Brain microvascular endothelial cell (primary cell): ENCODE data around the gene UTS2.

Experiments
- DNase-seq: peaks from one replicate; pipeline ENCODE4 v3.0.0-alpha.2; 2020
- H3K27ac ChIP-seq: fragments of 250-450 bp; sonication (Bioruptor Pico); 2 replicates; pipeline ENCODE4 v1.5.1; 2020; ENCODE audit warnings: mild to moderate bottlenecking, moderate library complexity
- H3K27me3 ChIP-seq: fragments of 250-450 bp; sonication (Bioruptor Pico); replicated peaks from 2 replicates; pipeline ENCODE4 v1.5.1; 2020; ENCODE audit warnings: mild to moderate bottlenecking
- H3K36me3 ChIP-seq: fragments of 250-450 bp; sonication (Bioruptor Pico); replicated peaks from 2 replicates; pipeline ENCODE4 v1.5.1; 2020; ENCODE audit warnings: mild to moderate bottlenecking
- H3K4me3 ChIP-seq: 2 replicates; pipeline ENCODE4 v1.5.1; 2011; ENCODE audit warnings: low read depth, mild to moderate bottlenecking, control low read depth, low read length, moderate library complexity
- in situ Hi-C: cut with HindIII; loops from 2 replicates; pipeline ENCODE4 v1.10.0; 2017; ENCODE audit warnings: low sequenced_read_pairs, low pct_ligation_motif_present
- TF ChIP-seq, protein P1 (sequence below): IDR thresholded peaks from 2 replicates; pipeline ENCODE4 v1.5.1; 2011; ENCODE audit warnings: low read depth, mild to moderate bottlenecking, moderate library complexity, low read length, control low read depth, inconsistent platforms; ENCODE audit errors: missing control alignments

UTS2 gene

GRCh38 chr1:7826363-7826762 is 26.5 kb downstream of the UTS2 start:
- Histone ChIP-seq H3K4me3 (no peak overlapping the region), H3K27me3 (no peaks in the 10 kb centered on the region), H3K36me3 (no peaks in the 10 kb centered on the region), H3K27ac (no peak overlapping the region)
- no peak for DNase-seq
- TF ChIP-seq, protein P1, sequence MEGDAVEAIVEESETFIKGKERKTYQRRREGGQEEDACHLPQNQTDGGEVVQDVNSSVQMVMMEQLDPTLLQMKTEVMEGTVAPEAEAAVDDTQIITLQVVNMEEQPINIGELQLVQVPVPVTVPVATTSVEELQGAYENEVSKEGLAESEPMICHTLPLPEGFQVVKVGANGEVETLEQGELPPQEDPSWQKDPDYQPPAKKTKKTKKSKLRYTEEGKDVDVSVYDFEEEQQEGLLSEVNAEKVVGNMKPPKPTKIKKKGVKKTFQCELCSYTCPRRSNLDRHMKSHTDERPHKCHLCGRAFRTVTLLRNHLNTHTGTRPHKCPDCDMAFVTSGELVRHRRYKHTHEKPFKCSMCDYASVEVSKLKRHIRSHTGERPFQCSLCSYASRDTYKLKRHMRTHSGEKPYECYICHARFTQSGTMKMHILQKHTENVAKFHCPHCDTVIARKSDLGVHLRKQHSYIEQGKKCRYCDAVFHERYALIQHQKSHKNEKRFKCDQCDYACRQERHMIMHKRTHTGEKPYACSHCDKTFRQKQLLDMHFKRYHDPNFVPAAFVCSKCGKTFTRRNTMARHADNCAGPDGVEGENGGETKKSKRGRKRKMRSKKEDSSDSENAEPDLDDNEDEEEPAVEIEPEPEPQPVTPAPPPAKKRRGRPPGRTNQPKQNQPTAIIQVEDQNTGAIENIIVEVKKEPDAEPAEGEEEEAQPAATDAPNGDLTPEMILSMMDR, result no peak
- in situ Hi-C loops, result no loop called here

DNA sequence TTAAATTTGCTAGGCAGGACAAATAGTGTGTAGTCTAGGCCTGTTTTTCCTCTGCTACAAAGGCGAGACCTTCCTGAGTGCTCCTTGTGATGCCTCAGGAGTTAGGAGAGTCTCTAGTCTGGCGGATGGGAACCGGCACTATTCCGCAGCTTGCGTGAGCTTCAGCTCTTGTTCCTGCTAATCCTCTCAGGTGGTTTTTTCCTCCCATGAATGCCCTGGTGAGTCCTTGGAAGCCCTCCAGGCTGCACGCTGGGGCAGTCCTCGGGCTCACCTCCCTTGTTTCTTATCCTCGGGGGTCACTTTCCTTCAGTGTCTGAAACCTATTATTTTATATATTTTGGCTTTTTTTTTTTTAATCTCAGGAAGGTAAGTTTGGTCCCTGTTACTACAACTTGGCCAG is 28.2 kb downstream of the UTS2 start:
- no peaks in the 10 kb centered on the region for H3K27me3 ChIP-seq
- in situ Hi-C loops, result no loop called here
- no peak overlapping the region for H3K27ac ChIP-seq
- H3K36me3 ChIP-seq, result no peaks in the 10 kb centered on the region
- TF ChIP-seq, protein P1, result no peak
- DNase-seq, result no peak
- H3K4me3 ChIP-seq, result no peak overlapping the region

DNA sequence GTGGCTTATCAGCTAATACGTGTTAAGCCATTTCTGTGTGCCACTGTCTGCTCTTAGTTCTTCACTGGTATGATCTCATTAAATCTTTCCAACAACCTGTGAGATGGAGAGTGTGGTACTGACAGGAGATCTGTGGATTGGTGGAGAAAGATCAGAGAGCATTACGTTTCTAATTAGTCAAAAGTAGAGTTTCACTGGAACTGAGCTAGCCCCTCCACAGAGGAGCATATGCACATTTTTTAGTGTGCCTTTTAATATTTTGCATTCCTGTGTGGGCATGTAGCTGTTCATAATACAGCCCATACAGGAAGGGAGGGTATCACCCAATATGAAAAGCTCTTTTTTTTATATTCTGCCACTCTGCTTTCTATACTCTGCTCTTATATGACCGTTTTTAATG is 31.6 kb downstream of the UTS2 start:
- H3K36me3 ChIP-seq, result no peaks in the 10 kb centered on the region
- no peaks in the 10 kb centered on the region for H3K27me3 ChIP-seq
- in situ Hi-C loops, result no loop called here
- H3K4me3 ChIP-seq, result no peak overlapping the region
- TF ChIP-seq, protein P1, result no peak
- H3K27ac ChIP-seq, result no peak overlapping the region
- no peak for DNase-seq

GRCh38 chr1:7813677-7814373 is 39.0 kb downstream of the UTS2 start:
- Histone ChIP-seq H3K4me3 (no peak overlapping the region), H3K27ac (no peak overlapping the region), H3K36me3 (no peaks in the 10 kb centered on the region), H3K27me3 (no peaks in the 10 kb centered on the region)
- TF ChIP-seq, protein P1, result no peak
- no peak for DNase-seq
- in situ Hi-C loops, result no loop called here

DNA sequence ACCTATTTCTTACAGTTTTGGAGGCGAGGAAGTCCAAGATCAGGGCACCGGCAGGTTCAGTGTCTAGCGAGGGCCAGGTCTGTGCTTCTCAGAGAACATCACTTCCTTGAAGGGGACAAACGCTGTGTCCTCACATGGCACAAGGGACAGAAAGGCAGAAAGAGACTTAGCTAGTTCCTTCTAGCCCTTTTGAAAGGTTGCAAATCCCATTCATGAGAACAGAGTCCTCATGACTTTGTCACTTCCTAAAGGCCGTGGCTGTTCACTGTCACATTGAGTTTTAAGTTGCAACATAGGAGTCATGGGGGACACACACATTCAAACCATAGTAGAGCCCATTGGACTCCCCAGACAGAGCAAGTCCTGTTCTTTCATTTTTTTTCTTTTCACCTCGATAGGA is 41.4 kb downstream of the UTS2 start:
- no peaks in the 10 kb centered on the region for H3K27me3 ChIP-seq
- H3K36me3 ChIP-seq, result no peaks in the 10 kb centered on the region
- H3K27ac ChIP-seq, result no peak overlapping the region
- no peak for DNase-seq
- no peak overlapping the region for H3K4me3 ChIP-seq
- in situ Hi-C loops, result no loop called here
- TF ChIP-seq, protein P1, result no peak

GRCh38 chr1:7810395-7810794 is 42.5 kb downstream of the UTS2 start:
- Histone ChIP-seq H3K4me3 (no peak overlapping the region), H3K36me3 (no peaks in the 10 kb centered on the region), H3K27me3 (no peaks in the 10 kb centered on the region), H3K27ac (peak overlapping the region; percentile 9)
- TF ChIP-seq, protein P1, result no peak
- DNase-seq, result peak; percentile 99
- in situ Hi-C loops, result no loop called here
